Measurements from ENCODE around the gene FEZF1.
A peak's percentile ranks its signal among the peaks of the same experiment; 100 is the strongest.

Gene FEZF1

DNA sequence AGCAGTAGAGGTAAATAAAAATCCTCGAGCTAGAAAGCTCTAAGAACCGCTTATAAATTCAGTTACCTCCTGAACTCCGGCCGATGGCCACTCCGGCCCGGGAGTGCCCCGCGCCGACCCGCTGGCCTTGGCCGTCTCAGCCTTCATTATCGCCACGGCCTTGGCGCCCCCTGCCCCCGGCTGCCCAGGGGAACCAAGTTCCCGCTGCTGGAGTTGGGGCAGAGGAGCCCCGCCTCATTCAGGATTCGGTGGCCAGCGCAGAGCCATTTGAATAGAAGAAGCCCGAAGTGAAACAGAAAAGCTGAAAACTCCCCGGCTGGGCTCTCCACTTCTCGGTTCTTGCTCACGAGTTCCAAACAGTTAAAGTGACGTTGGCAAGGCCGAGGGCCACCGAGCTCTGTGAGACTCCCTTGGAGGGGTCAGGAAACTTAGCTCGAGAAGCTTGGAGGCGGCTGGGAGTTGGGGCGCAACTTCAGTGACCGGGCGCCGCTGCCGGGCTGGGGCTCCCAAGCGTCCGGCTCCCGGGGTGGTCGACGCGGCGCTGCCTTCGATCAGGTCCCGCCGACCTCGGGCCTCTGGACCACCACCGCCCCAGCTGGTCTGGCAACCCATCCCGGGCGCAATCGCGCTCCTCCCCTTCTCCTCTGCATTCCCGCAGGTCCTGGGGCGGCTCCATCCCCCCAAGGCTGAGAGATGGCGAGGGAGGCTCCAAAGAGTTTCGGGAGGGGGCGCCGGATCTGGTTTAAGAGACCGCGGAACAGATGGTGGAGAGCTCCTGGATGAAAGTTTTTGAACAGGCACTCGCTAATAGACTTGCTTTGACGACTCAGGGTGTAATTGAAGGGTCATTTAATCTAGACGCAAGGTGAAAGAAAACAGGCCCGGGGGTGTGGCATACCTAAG, 5.8 kb upstream of the FEZF1 start:
- TF ChIP-seq, protein P1, sequence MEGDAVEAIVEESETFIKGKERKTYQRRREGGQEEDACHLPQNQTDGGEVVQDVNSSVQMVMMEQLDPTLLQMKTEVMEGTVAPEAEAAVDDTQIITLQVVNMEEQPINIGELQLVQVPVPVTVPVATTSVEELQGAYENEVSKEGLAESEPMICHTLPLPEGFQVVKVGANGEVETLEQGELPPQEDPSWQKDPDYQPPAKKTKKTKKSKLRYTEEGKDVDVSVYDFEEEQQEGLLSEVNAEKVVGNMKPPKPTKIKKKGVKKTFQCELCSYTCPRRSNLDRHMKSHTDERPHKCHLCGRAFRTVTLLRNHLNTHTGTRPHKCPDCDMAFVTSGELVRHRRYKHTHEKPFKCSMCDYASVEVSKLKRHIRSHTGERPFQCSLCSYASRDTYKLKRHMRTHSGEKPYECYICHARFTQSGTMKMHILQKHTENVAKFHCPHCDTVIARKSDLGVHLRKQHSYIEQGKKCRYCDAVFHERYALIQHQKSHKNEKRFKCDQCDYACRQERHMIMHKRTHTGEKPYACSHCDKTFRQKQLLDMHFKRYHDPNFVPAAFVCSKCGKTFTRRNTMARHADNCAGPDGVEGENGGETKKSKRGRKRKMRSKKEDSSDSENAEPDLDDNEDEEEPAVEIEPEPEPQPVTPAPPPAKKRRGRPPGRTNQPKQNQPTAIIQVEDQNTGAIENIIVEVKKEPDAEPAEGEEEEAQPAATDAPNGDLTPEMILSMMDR (IDR thresholded peaks at IDR 0.05), result no peak
- H3K36me3 Mint-ChIP-seq (ENCODE audit: low read depth), result no peaks in the 10 kb centered on the region
- H3K27me3 Mint-ChIP-seq (ENCODE audit: low read depth, poor library complexity), result peaks cover 100% of the 10 kb centered on the region
- H3K27ac Mint-ChIP-seq, result no peak overlapping the region
- H3K4me1 Mint-ChIP-seq, result peaks cover 31% of the 10 kb centered on the region
- no peaks in the 10 kb centered on the region for H3K9me3 Mint-ChIP-seq
- H3K4me3 Mint-ChIP-seq, result peak overlapping the region; percentile 64
- peak; percentile 53 for DNase-seq

DNA sequence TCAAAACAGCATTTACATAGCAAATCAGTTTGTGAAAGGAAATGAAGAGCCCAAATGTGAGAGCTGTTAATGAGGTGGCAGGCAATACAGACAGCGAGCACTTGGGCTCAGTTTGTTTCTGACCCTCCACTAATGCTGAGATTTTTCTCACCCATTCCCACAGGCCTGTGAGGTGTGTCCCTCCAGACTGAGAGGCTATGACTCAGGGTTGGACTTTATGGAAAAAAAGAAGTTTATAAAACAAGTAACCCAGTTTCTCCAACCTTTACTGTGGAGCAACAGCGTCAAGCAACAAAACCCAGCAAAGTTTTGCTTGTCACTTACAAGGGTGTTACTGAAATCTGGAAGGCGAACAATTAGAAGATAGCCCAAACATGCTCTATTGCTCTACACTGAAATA, 4.9 kb upstream of the FEZF1 start:
- no peak overlapping the region for H3K27ac Mint-ChIP-seq
- peaks cover 37% of the 10 kb centered on the region for H3K4me1 Mint-ChIP-seq
- no peaks in the 10 kb centered on the region for H3K36me3 Mint-ChIP-seq (ENCODE audit: low read depth)
- DNase-seq, result no peak
- TF ChIP-seq, protein P1 (IDR thresholded peaks at IDR 0.05), result no peak
- no peaks in the 10 kb centered on the region for H3K9me3 Mint-ChIP-seq
- H3K27me3 Mint-ChIP-seq (ENCODE audit: low read depth, poor library complexity), result peaks cover 100% of the 10 kb centered on the region
- H3K4me3 Mint-ChIP-seq, result peak overlapping the region; percentile 64

DNA sequence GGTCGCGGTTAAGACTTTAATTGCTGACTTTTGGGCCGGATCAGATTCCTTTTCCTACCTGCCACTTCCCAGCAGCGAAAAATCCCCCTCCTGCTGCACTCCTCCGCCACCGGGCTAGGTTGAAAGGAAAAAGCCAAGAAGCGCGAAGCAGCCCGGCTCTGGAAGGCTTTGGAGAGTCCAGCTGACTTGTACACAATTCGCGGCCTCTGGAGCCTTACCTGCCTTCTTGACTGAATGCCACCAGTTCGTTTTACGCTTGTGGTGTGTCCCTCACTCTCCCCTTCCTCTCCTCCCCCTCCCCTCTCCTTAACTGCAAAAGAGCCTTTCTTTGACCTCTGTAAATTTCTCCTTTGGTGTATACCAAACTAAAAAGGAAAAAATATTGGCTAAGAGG, 2.7 kb upstream of the FEZF1 start:
- H3K4me3 Mint-ChIP-seq, result no peak overlapping the region
- no peaks in the 10 kb centered on the region for H3K9me3 Mint-ChIP-seq
- TF ChIP-seq, protein P1 (IDR thresholded peaks at IDR 0.05), result no peak
- H3K27ac Mint-ChIP-seq, result no peak overlapping the region
- peak; percentile 25 for DNase-seq
- H3K4me1 Mint-ChIP-seq, result peaks cover 41% of the 10 kb centered on the region
- H3K27me3 Mint-ChIP-seq (ENCODE audit: low read depth, poor library complexity), result peaks cover 100% of the 10 kb centered on the region
- no peaks in the 10 kb centered on the region for H3K36me3 Mint-ChIP-seq (ENCODE audit: low read depth)

DNA sequence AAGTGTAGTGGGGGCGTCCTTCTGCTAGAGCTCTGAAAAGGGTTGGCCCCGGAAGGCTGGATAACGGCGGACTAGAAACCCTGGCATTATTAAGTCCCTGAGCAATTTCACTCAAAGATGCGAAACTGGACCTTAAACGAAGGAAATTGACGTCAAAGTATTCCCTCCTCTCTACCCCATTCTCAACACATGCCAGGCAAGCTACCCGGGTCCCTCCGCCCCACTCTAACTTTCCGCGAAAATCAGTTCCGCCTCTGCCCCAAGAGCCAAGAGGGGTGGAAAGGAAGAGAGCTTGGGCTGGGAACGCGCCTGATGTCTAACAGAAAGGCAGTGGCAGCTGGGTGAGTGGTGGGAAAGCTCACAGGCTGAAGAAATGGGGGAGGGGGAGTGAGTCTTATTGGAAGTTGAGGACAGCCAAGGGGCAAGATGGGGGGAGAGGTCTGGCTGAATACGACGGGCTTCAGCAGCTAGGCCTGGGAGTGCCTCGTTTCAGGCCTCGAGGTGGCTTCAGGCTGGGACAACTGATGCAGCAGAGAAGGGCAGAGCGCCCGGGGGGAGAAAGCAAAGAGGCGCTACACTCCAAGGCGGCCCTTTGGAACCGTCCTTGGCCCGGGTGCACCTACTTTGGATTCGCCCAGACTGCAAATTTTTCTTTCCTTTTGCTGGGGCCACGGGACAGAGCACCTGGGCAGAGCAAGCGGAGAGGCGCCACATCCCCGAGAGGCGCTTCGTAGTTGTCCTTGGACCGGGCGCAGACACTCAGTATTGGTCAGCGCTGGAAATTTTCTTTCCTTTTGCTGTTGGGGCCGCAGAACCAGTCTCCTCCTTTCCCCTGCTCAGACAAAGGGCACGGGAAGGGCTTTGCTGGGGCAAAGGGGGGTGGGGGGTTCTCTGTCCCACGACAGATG, 2.0 kb upstream of the FEZF1 start:
- H3K36me3 Mint-ChIP-seq (ENCODE audit: low read depth), result no peaks in the 10 kb centered on the region
- peaks cover 40% of the 10 kb centered on the region for H3K4me1 Mint-ChIP-seq
- H3K27me3 Mint-ChIP-seq (ENCODE audit: low read depth, poor library complexity), result peaks cover 100% of the 10 kb centered on the region
- no peaks in the 10 kb centered on the region for H3K9me3 Mint-ChIP-seq
- peak overlapping the region; percentile 67 for H3K4me3 Mint-ChIP-seq
- DNase-seq, result no peak
- no peak overlapping the region for H3K27ac Mint-ChIP-seq
- TF ChIP-seq, protein P1 (IDR thresholded peaks at IDR 0.05), result no peak

DNA sequence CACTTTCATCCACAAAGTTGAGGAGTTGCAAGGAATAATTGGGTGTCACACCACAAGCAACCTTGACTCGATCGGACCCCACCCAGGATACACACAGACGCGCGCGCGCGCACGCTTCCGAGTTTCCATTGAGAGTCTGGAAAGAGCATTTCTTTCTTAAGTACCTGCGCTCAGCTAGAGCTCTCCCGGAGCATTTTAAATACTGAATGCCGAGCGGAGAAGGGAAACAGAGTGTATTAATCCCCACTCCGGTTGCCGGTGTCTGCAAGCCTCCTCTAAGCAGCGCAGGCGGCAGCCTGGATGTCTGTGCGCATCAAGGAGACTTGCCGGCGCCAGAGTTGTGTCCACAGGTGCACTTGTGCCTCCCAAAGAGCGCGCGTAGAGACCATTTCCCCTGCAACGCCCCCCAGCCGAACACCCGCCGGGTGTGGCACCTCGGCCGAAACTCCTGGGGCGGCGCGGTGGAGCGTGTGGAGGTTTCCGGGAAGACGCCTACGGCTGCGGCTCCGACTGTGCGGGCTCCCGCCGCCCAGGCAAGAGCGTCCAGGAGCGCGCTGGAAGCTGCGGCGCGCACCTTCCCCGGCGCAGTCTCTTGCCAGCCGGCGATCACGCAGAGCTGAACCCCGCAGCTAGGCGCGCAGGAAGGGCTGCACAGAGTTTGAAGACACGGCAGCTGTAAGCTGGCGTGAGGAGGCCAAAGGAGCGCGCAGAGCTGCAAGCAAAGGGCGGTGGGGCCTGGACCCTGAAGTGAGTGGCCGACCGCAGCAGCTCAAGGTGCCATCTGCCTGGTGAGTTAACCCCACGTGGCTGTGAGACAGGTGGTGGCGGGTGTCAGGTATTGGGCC, 1.1 kb upstream of the FEZF1 start:
- peaks cover 100% of the 10 kb centered on the region for H3K27me3 Mint-ChIP-seq (ENCODE audit: low read depth, poor library complexity)
- H3K27ac Mint-ChIP-seq, result no peak overlapping the region

More for the DNA sequence above, 1.1 kb upstream of the FEZF1 start:
- H3K4me3 Mint-ChIP-seq, result peak overlapping the region; percentile 67
- TF ChIP-seq, protein P1 (IDR thresholded peaks at IDR 0.05), result no peak
- no peaks in the 10 kb centered on the region for H3K9me3 Mint-ChIP-seq
- H3K4me1 Mint-ChIP-seq, result peaks cover 32% of the 10 kb centered on the region
- no peaks in the 10 kb centered on the region for H3K36me3 Mint-ChIP-seq (ENCODE audit: low read depth)
- peak; percentile 60 for DNase-seq
